ENCODE data around the gene DYNC2LI1. TPM values are rescaled to one million over a fixed set of nuclear protein-coding genes. Genes with fewer than 3 reads are reported as not detected.
A peak's percentile ranks its signal among the peaks of the same experiment; 100 is the strongest.

DYNC2LI1 gene
- total RNA-seq, 1 donor from 2014 or later, result 20.0 TPM

DNA sequence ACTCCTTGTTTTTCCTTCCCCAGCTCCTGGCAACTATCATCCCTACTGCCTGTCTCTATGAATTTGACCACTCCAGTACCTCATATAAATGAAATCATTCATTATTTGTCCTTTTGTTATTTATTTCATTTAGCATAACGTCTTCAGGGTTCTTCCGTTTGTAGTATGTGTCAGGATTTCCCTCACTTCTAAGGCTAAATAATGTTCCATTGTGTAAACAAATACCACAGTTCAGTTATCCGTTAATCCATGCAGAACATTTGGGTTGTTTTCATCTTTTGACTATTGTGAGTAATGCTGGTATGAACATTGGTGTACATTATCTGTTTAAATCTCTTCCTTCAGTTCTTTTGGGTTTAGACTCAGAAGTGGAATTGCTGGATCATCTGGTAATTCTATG is 18.8 kb downstream of the DYNC2LI1 start:
- TF ChIP-seq, protein P1, sequence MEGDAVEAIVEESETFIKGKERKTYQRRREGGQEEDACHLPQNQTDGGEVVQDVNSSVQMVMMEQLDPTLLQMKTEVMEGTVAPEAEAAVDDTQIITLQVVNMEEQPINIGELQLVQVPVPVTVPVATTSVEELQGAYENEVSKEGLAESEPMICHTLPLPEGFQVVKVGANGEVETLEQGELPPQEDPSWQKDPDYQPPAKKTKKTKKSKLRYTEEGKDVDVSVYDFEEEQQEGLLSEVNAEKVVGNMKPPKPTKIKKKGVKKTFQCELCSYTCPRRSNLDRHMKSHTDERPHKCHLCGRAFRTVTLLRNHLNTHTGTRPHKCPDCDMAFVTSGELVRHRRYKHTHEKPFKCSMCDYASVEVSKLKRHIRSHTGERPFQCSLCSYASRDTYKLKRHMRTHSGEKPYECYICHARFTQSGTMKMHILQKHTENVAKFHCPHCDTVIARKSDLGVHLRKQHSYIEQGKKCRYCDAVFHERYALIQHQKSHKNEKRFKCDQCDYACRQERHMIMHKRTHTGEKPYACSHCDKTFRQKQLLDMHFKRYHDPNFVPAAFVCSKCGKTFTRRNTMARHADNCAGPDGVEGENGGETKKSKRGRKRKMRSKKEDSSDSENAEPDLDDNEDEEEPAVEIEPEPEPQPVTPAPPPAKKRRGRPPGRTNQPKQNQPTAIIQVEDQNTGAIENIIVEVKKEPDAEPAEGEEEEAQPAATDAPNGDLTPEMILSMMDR (conservative IDR thresholded peaks at IDR 0.05), result no peak

DNA sequence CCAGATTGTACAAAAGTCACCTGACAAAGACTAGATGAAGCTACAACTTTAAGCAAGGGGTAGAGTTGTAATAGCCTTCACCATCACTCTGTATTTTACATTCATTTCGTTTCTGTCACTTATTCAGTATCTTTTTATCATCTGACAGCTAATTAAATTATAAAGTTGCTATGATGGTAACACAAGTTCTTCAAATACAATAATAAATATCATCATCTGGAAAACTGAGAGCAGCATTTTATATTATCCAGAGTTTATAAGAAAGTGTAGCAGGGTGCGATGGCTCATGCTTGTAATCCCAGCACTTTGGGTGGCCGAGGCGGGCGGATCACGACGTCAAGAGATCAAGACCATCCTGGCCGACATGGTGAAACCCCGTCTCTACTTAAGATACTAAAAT is 21.1 kb downstream of the DYNC2LI1 start:
- Mint-ChIP-seq H3K27me3 (ENCODE audit: low read depth) (no peaks in the 10 kb centered on the region), H3K27ac (ENCODE audit: unreplicated experiment) (no peak overlapping the region), H3K36me3 (ENCODE audit: low read depth) (peaks cover 5% of the 10 kb centered on the region), H3K9me3 (no peaks in the 10 kb centered on the region), H3K4me1 (peaks cover 8% of the 10 kb centered on the region), H3K4me3 (no peak overlapping the region)
- TF ChIP-seq, protein P1 (conservative IDR thresholded peaks at IDR 0.05), result no peak
- DNase-seq (ENCODE audit: low read depth, low spot score), result no peak

More for the DNA sequence above, 18.8 kb downstream of the DYNC2LI1 start:
- Mint-ChIP-seq H3K4me3 (no peak overlapping the region), H3K9me3 (no peaks in the 10 kb centered on the region), H3K36me3 (ENCODE audit: low read depth) (peaks cover 2% of the 10 kb centered on the region), H3K4me1 (peaks cover 8% of the 10 kb centered on the region), H3K27ac (ENCODE audit: unreplicated experiment) (no peak overlapping the region), H3K27me3 (ENCODE audit: low read depth) (no peaks in the 10 kb centered on the region)
- DNase-seq (ENCODE audit: low read depth, low spot score), result no peak

DNA sequence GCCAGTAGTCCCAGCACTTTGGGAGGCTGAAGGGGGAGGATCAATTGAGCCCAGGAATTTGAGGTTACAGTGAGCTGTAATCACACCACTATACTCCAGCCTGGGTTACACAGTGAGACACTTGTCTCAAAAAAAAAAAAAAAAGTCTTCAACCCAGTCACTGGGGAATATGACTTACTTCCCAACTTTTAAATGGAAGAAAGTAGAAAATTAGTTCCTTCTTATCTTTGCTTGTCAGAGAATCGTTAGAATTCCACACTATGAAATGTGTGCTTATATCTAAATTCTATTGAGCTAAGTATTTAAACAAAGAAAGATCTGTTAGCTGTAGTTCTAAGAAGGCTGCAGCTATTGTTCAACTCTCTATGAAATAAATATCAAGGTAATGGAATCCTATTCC is 22.4 kb downstream of the DYNC2LI1 start:
- Mint-ChIP-seq H3K36me3 (ENCODE audit: low read depth) (peaks cover 5% of the 10 kb centered on the region), H3K4me3 (no peak overlapping the region), H3K27me3 (ENCODE audit: low read depth) (no peaks in the 10 kb centered on the region), H3K9me3 (no peaks in the 10 kb centered on the region), H3K4me1 (peaks cover 8% of the 10 kb centered on the region), H3K27ac (ENCODE audit: unreplicated experiment) (no peak overlapping the region)
- TF ChIP-seq, protein P1 (conservative IDR thresholded peaks at IDR 0.05), result no peak
- no peak for DNase-seq (ENCODE audit: low read depth, low spot score)

DNA sequence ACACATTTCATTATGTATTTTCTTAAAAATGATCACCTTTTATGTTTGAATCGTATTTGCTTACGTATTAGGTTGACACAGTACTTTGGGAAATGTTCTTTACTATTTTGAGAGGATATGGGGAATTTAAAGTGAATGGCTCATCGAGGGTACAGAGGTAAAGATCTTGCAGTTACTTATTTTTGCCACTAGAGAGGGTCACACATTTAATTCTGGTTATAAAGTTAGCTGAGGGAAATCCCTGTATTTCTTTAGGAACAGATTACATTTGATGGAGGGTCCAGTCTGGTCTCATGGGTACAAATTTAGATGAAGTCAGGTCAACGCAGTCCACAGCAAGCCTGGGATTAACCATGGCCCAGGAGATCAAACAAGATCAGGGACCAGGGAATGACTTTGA is 24.5 kb downstream of the DYNC2LI1 start:
- no peak overlapping the region for H3K4me3 Mint-ChIP-seq
- no peaks in the 10 kb centered on the region for H3K9me3 Mint-ChIP-seq
- no peak for DNase-seq (ENCODE audit: low read depth, low spot score)
- H3K27ac Mint-ChIP-seq (ENCODE audit: unreplicated experiment), result no peak overlapping the region
- peaks cover 3% of the 10 kb centered on the region for H3K36me3 Mint-ChIP-seq (ENCODE audit: low read depth)
- no peaks in the 10 kb centered on the region for H3K27me3 Mint-ChIP-seq (ENCODE audit: low read depth)
- TF ChIP-seq, protein P1 (conservative IDR thresholded peaks at IDR 0.05), result peak; percentile 39
- H3K4me1 Mint-ChIP-seq, result no peaks in the 10 kb centered on the region

DNA sequence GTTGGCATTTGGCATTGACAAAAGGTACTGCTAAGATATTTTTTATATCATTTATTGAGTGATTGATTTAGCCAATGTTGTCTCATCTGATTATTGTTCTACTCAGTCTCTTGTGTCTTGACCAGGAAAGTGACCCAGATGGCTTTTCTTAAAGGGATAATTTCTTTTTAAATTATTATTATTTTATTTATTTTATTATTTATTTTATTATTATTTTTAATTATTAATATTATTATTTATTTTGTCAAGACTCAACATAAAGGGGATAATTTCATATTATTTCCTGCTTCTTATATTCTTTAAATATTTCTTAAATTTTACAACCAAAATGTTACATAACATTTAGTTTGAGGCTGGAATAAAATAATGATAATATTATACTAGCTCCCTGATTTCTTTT is 27.1 kb downstream of the DYNC2LI1 start:
- H3K4me1 Mint-ChIP-seq, result no peaks in the 10 kb centered on the region
- H3K4me3 Mint-ChIP-seq, result no peak overlapping the region
- no peaks in the 10 kb centered on the region for H3K27me3 Mint-ChIP-seq (ENCODE audit: low read depth)
- H3K9me3 Mint-ChIP-seq, result no peaks in the 10 kb centered on the region
- peaks cover 5% of the 10 kb centered on the region for H3K36me3 Mint-ChIP-seq (ENCODE audit: low read depth)
- DNase-seq (ENCODE audit: low read depth, low spot score), result no peak
- TF ChIP-seq, protein P1 (conservative IDR thresholded peaks at IDR 0.05), result no peak
- H3K27ac Mint-ChIP-seq (ENCODE audit: unreplicated experiment), result no peak overlapping the region

DNA sequence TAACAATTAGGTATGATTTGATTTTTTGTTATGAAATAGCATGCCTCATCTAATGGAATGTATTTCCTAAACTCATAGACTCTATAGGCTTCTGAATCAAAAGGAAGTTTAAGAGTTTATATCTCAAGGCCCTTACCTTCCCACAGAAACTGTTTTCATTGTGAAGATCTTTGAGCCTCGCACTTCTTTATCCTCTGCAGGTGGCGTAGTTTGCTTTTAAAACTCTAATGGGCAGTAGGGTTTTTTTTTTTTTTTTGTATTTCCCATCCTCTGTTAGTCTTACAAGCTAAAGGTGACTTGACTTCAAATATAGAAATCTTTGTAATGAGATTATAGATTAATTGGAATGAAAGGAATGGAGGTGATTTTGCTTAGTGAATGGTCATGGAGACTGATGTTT is 28.3 kb downstream of the DYNC2LI1 start:
- Mint-ChIP-seq H3K9me3 (no peaks in the 10 kb centered on the region), H3K4me1 (no peaks in the 10 kb centered on the region), H3K27me3 (ENCODE audit: low read depth) (no peaks in the 10 kb centered on the region), H3K27ac (ENCODE audit: unreplicated experiment) (no peak overlapping the region), H3K4me3 (no peak overlapping the region), H3K36me3 (ENCODE audit: low read depth) (peaks cover 7% of the 10 kb centered on the region)
- TF ChIP-seq, protein P1 (conservative IDR thresholded peaks at IDR 0.05), result no peak
- DNase-seq (ENCODE audit: low read depth, low spot score), result no peak

All from neural crest cell (in vitro differentiated cells).